ENCODE measurements around the gene TIMP2.

Gene TIMP2

DNA sequence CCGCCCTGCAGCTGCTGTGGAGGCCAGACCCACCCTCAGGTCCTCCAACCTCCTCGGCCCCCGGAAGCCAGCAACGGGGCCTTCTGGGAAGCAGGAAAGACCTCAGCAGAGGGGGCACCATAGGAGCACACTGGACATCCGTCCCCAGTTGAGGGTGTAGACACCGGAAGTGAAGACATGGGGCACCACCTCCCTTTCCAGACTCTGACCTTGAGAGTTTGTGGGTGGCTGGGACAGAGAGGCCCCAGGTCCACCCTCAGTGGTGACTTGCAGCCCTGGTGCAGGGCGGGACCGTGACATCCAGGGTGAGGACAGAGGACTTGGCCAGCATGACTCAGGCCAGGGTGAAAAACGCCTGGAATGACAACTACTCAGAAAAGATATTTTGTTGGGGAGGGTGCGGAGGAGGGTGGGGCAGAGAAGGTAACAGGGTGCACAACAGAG, 42.1 kb downstream of the TIMP2 start:
- H3K27ac ChIP-seq = no peak overlapping the region
- TF ChIP-seq, protein P1, sequence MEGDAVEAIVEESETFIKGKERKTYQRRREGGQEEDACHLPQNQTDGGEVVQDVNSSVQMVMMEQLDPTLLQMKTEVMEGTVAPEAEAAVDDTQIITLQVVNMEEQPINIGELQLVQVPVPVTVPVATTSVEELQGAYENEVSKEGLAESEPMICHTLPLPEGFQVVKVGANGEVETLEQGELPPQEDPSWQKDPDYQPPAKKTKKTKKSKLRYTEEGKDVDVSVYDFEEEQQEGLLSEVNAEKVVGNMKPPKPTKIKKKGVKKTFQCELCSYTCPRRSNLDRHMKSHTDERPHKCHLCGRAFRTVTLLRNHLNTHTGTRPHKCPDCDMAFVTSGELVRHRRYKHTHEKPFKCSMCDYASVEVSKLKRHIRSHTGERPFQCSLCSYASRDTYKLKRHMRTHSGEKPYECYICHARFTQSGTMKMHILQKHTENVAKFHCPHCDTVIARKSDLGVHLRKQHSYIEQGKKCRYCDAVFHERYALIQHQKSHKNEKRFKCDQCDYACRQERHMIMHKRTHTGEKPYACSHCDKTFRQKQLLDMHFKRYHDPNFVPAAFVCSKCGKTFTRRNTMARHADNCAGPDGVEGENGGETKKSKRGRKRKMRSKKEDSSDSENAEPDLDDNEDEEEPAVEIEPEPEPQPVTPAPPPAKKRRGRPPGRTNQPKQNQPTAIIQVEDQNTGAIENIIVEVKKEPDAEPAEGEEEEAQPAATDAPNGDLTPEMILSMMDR (conservative IDR thresholded peaks at IDR 0.05) = no peak
- no peak for TF ChIP-seq ZFX (IDR thresholded peaks at IDR 0.05)

DNA sequence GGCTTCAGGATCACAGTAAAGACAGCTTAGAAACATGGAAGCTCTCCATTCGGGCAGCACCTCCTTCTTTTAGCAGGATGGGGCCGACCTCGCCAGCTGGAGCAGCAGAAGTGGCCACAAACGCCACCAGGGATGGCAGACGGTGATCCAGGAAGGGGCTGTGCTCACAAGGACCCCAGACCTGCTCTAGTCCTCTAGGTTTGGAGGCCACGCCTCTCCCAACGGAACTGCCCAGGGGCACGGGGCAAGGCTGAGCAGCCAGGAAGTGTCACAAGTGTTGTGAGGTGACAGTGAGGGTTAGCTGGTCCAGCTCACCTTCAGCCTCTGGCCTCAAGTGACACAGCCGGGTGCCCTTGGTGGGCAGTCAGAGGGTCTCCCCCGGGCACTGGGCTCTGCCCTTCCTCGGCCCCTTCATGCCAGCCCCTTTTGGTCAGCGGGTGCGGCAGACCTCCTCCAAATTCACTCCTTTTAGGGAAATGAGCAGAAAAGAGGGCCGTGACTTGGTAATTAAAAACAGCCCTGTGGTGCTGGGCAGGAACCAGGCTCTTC, 42.6 kb downstream of the TIMP2 start:
- no peak overlapping the region for H3K27ac ChIP-seq
- no peak for TF ChIP-seq ZFX (IDR thresholded peaks at IDR 0.05)
- TF ChIP-seq, protein P1 (conservative IDR thresholded peaks at IDR 0.05) = no peak

DNA sequence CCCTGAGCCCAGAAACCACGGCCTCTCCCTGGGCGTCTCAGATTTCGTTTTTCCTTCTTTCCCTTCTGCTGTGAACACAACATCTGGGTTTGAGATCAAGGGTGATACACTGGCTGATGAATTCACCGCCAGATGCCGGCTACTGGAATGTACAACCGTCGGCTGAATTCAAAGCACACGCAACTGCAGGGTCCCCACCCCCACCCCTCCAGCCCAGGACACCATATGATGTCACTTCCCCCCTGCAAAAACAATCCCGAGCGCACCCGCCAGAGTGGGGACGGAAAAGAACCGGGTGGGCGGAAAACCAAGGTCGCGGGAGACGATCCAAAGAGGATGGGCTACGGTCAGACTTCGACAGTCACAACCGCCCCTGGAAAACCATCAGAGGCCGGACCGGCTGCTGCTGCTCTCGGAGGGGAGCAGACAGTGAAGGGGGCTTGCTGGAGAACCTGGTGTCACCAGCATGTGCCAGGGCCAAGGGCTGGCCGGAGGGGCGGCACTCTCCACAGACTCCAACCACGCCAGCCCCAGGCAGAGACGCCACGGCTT, 45.5 kb downstream of the TIMP2 start:
- no peak overlapping the region for H3K27ac ChIP-seq
- no peak for TF ChIP-seq ZFX (IDR thresholded peaks at IDR 0.05)
- TF ChIP-seq, protein P1 (conservative IDR thresholded peaks at IDR 0.05) = no peak

DNA sequence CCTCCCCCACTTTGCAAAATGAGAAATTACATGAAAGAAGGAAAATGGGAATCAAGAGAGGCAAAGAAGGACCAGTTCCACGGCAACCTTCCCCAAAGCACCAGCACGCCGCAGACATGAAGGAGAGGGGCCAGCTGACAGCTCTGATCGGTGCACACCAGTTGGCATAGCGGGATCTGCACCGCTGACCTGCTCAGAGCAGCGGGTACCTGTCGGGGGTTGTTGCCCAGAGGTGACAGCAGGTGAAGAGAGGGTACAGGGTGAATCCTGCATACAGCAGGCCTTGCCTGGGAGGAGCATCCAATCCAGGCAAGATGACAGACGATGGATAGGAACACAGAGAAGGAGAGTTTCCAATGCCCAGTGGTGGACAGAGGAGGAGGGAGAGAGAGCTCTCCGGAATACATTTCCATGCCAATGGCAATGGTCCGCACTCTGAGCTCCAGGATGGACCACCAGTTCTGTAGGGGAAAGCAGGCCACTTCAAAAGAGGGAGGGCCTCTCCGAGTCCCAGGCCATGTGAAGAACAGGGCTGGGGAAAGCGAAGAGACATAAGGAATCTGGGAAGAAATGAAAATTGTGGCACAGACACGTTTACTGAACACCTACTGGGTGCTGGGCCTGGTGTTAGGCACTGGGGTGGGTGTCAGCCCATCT, 46.2 kb downstream of the TIMP2 start:
- TF ChIP-seq ZFX (IDR thresholded peaks at IDR 0.05) = no peak
- no peak overlapping the region for H3K27ac ChIP-seq

DNA sequence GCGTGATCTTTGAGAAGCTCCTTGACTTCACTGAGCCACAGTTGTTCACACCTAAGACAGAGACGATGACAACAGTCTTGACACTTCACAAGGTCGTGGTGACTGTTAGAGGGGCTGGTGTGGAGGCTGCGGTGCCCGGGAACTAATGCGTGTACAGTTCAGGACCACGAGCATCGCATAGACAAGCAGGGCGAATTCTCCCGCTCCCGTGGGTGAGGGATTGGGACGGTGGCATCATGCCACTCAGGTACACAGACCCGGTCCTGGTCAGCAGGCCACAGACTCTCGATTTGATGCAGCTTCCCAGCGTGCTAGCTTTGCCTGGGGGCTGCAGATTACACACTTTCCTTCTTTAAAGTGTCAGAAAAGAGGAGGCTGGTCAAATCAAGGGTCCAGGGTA, 46.9 kb downstream of the TIMP2 start:
- H3K27ac ChIP-seq = no peak overlapping the region
- TF ChIP-seq, protein P1 (conservative IDR thresholded peaks at IDR 0.05) = no peak
- no peak for TF ChIP-seq ZFX (IDR thresholded peaks at IDR 0.05)

DNA sequence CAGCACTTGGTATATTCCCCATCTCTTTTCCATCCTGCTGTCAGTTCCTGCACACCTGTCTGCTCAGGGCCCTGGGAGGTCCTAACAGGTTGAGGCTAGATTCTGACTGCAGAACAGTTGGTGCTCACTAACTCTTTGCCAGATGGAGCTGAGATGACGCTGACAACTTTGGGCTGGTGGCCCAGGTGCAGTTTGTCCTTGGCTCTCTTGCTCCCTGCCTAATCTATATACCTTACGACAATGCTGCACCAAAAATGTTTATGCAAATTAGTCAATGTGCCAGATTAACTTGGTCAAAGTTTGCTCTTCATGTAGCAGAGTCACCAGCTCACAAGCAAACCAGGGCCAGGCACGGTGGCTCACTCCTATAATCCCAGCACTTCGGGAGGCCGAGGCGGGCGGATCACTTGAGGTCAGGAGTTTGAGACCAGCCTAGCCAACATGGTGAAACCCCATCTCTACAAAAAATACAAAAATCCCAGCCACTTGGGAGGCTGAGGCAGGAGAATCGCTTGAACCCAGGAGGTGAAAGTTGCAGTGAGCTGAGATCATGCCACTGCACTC, 48.2 kb downstream of the TIMP2 start:
- peak overlapping the region; percentile 79 for H3K27ac ChIP-seq

DNA sequence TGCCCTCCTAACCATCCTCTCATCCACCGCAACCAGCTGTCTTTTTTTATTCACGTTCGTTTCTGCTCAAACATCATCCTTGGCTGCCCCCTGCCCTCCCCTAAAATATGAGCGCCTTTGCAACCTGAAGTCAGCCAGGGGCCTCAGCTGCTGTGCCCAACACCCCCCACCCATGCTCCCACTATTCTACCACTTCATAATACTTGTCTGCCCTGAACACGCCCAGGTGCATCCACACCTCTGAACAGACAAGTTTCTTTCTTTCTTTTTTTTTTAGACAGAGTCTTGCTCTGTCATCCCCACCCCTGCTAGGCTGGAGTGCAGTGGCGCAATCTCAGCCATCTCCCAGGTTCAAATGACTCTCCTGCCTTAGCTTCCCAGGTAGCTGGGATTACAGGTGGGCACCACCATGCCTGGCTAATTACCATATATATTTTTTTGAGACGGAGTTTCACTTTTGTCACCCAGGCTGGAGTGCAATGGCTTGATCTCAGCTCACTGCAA, 49.0 kb downstream of the TIMP2 start:
- H3K27ac ChIP-seq = peak overlapping the region; percentile 79
- TF ChIP-seq ZFX (IDR thresholded peaks at IDR 0.05) = no peak
- TF ChIP-seq, protein P1 (conservative IDR thresholded peaks at IDR 0.05) = no peak

DNA sequence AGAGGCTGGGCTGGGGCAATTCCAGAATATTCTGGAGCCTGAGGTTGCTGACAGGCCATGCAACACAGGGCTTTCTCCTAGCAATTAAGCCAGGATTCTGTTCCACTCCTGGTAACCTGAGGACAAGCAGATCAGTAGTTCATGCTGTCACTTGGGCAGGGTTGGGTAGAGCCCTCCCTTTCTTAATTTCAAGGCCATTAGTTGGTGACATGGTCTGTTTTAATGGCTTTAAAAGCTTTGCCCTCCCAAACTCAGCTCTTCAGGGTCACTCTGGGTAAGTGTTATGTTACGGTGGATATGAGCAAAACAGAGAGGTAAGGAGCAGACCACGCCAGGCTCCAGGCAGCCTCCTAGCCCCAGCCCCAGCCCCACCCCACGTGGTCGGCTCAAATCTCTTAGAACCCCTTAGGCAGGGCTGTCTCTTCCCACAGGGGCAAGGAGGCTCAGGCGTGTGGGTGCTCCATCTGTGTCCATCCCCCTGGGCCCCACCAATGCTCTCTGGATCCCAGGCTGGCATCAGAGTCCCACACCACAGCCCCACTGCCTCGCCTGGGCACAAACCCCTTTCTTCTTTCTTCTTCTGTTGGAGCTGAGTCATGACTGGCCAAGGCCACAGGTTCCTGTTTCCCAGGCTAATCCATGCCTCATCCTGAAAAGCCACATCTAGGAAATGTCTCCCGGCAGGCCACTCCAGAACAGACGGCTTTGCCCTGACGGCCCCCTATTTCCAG, 49.7 kb downstream of the TIMP2 start:
- TF ChIP-seq, protein P1 (conservative IDR thresholded peaks at IDR 0.05) = no peak
- no peak for TF ChIP-seq ZFX (IDR thresholded peaks at IDR 0.05)

More for the DNA sequence above, 49.7 kb downstream of the TIMP2 start:
- peak overlapping the region; percentile 79 for H3K27ac ChIP-seq

Data from C4-2B (cell line).